ENCODE data around the gene RNU1-1.
"Not testable (repeated sequence)": the region's sequence is repeated elsewhere in the genome, so short reads cannot be mapped to it uniquely, and the experiment has no call there.

The RNU1-1 gene

GRCh38 chr1:16491056-16491675 lies 22.9 kb downstream of the RNU1-1 start:
- DNase-seq, result no peak

GRCh38 chr1:16489195-16489880 lies 24.7 kb downstream of the RNU1-1 start:
- DNase-seq, result not testable (repeated sequence)

DNA sequence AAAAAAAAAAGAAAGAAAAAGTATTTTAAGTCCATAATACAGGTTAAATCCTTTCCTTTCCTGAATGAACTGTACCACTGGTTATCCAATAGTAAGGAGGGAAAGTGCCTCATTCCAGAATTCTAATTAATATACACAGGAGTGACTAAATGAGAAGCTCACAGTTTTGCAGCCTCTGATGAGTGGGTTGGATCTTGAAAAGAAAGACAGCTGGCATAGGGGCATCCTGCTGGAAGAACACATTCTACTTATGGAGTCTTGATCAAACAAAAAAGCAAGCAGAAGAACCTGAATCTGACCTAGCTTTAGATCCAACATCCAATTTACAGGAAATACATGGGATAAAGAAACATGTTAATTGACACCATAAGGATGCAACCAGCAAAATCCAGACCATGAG lies 27.1 kb downstream of the RNU1-1 start:
- DNase-seq, result not testable (repeated sequence)

- DNase-seq, result not testable (repeated sequence)
Observed at GRCh38 chr1:16486316-16486715, 27.8 kb downstream of the RNU1-1 start.

DNA sequence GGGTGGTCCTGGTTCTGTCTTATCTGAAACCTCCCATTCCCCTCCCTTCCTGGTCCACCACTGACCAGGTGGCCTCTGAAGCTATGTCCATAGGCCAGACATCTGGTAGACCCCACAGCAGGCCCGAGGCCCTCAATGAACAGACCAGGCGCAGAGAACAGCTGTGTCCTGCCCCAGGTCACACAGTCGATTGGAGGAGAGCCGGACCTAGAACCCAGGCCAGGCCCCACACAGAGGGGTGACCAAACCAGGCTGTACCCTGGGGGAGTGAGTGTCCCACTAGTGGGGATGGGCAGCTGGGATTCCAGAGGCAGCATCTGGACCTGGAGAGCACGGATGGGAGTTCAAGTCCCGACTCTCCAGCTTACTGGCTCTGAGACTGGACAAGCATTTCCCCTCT lies 29.2 kb downstream of the RNU1-1 start:
- no peak for DNase-seq

DNA sequence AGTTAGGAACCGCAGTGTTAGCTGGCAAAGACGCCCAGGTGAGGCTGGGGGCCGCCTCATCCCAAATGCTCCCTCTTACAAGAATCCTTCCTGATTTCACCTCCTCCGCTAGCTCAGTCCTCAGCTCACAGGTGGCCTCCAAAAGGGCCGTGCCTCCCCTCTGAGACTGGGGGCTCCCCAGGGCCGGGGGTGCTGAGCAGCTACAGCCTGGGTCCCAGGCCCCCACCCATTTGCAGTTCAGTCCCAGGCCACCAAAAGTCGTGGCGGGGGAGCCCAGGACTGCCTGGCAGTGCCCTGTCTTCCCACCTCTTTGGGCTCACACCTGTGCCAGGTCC lies 29.6 kb downstream of the RNU1-1 start:
- no peak for DNase-seq

GRCh38 chr1:16483639-16484500 lies 30.2 kb downstream of the RNU1-1 start:
- DNase-seq, result not testable (repeated sequence)

- not testable (repeated sequence) for DNase-seq
Observed at GRCh38 chr1:16483146-16483545, 30.9 kb downstream of the RNU1-1 start.

DNA sequence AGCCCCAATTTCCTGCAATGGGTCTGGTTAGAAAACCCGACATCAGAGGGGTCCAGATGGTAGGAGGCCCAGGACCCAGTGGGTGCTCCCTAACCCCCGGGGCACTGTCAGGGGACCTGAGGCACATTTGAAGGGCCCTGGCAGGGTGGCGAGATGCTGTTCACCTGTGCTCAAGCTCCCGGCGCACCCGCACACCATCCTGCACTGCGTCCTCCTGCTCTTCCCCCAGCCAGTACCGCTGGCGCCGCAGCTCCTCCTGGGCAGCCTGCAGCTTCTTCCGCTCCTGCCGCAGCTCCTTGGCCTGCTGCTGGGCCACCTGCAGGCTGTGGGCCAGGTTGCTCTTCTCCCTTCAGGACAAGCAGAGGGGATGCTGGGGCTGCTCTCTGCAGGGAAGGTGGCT lies 36.0 kb downstream of the RNU1-1 start:
- DNase-seq, result no peak

- DNase-seq, result not testable (repeated sequence)
Observed at GRCh38 chr1:16475771-16476770, 38.0 kb downstream of the RNU1-1 start.

DNA sequence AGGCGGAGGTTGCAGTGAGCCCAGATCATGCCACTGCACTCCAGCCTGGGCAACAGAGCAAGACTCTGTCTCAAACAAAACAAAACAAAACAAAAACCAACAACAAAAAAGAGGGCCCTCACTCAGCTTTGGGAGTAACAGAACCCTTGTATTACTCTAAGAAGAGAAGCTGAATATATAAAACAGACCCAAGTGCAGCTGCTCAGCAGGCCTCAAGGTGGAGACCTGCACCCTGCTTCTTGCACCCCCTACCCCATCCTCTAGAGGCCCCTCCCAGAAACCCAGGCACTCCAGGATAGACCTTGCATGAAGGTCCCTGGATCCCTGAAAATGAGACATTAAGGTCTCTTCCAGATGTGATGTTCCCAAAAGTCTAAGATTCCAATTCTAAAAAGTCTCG lies 39.2 kb downstream of the RNU1-1 start:
- DNase-seq, result not testable (repeated sequence)

- no peak for DNase-seq
Observed at GRCh38 chr1:16474166-16474800, 39.8 kb downstream of the RNU1-1 start.

- no peak for DNase-seq
Observed at GRCh38 chr1:16468558-16468957, 45.5 kb downstream of the RNU1-1 start.

DNA sequence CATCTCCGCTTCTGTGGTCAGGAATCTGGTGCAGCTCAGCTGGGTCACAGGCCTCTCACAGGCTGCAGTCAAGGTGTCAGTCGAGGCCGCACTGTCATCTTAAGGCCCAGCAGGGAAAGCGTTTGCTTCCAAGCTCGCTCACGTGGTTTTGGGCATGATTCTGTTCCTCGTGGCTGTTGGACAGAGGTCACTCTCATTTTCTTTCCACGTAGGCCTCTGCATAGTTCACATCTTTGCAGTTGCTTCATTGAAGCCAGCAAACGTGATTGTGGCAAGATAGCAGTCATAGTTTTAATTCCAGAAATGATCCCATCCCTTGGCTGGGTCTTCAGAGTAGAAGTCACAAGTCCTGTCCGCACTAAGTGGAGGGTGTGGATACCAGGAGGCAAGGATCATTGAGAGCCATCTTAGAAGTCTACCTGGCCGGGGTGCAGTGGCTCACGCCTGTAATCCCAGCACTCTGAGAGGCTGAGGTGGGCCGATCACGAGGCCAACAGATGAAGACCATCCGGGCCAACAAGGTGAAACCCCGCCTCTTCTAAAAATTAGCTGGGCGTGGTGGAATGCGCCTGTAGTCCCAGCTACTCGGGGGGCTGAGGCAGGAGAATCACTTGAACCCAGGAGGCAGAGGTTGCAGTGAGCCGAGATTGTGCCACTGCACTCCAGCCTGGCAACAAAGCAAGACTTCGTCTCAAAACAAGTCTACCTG lies 49.0 kb downstream of the RNU1-1 start:
- DNase-seq, result no peak

All from NCI-H1092 treated with DMSO at 0.1 percent for 48 hours (cell line).